Liver (tissue), 9 donors: Measurements from ENCODE around the gene RDH12. TPM values are rescaled to one million over a fixed set of nuclear protein-coding genes. Genes with fewer than 3 reads are reported as not detected.

Experiments used
- DNase-seq: peaks from one replicate; pipeline ENCODE4 v3.0.0-alpha.2; 2017; ENCODE audit warnings: low spot score
- H3K27ac ChIP-seq, 2 donors: one replicate each; pipeline ENCODE4 v1.7.0; 2013; ENCODE audit warnings: inconsistent platforms in 2 of 2, low read length in 2 of 2, control low read depth in 1 of 2, low read depth in 1 of 2, mild to moderate bottlenecking in 1 of 2
- H3K27me3 ChIP-seq, 4 donors: one replicate each; pipeline versions ENCODE4 v1.6.1 to v1.7.0; 2013; ENCODE audit warnings: low read length in 3 of 4, inconsistent platforms in 1 of 4, mild to moderate bottlenecking in 1 of 4, moderate library complexity in 1 of 4; ENCODE audit not compliant: control insufficient read depth in 4 of 4, insufficient read depth in 4 of 4
- H3K36me3 ChIP-seq, 4 donors: one replicate each; pipeline versions ENCODE4 v1.6.1 to v1.7.0; 2013; ENCODE audit warnings: low read length in 3 of 4, mild to moderate bottlenecking in 3 of 4, low read depth in 1 of 4, moderate library complexity in 1 of 4; ENCODE audit not compliant: control insufficient read depth in 4 of 4, insufficient read depth in 3 of 4
- H3K4me1 ChIP-seq, 4 donors: one replicate each; pipeline versions ENCODE4 v1.6.1 to v1.7.0; 2013; ENCODE audit warnings: low read length in 3 of 4, mild to moderate bottlenecking in 3 of 4, moderate library complexity in 1 of 4; ENCODE audit not compliant: control insufficient read depth in 4 of 4, insufficient read depth in 4 of 4
- H3K4me3 ChIP-seq, 3 donors: one replicate each; pipeline versions ENCODE4 v1.6.1 to v1.7.0; 2013; ENCODE audit warnings: low read length in 3 of 3, control low read depth in 1 of 3, low read depth in 1 of 3, mild to moderate bottlenecking in 1 of 3
- H3K9ac ChIP-seq, 2 donors: one replicate each; pipeline ENCODE4 v1.7.0; 2013; ENCODE audit warnings: low read length in 2 of 2, mild to moderate bottlenecking in 2 of 2, moderate library complexity in 2 of 2, control low read depth in 1 of 2, low read depth in 1 of 2
- H3K9me3 ChIP-seq, 4 donors: one replicate each; pipeline versions ENCODE4 v1.6.1 to v1.7.0; 2013; ENCODE audit warnings: low read length in 3 of 4; ENCODE audit not compliant: control insufficient read depth in 4 of 4
- CTCF ChIP-seq: fragments of 150-350 bp; IDR thresholded peaks from 2 replicates; pipeline ENCODE4 v1.5.1; 2017; ENCODE audit warnings: improper control_type of control experiment, low read depth, low read length; ENCODE audit not compliant: missing input control
- EGR1 ChIP-seq, 2 donors: IDR thresholded peaks; 2 replicates each; pipeline ENCODE4 v1.6.1; 2016 to 2018; ENCODE audit warnings: antibody characterized with exemption in 2 of 2, low read depth in 2 of 2
- FOXA1 ChIP-seq: IDR thresholded peaks from 2 replicates; pipeline ENCODE4 v1.6.1; 2016; ENCODE audit warnings: antibody characterized with exemption
- FOXA2 ChIP-seq: IDR thresholded peaks from 2 replicates; pipeline ENCODE4 v1.6.1; 2016; ENCODE audit warnings: antibody characterized with exemption
- GABPA ChIP-seq, 2 donors: IDR thresholded peaks in 1 of 2; conservative IDR thresholded peaks in 1 of 2; 2 replicates each; pipeline ENCODE4 v1.6.1; 2016; ENCODE audit warnings: antibody characterized with exemption in 2 of 2, mild to moderate bottlenecking in 1 of 2, moderate library complexity in 1 of 2
- HNF4G ChIP-seq: IDR thresholded peaks from 2 replicates; pipeline ENCODE4 v1.6.1; 2016; ENCODE audit warnings: antibody characterized with exemption
- JUND ChIP-seq, 2 donors: IDR thresholded peaks; 2 replicates each; pipeline ENCODE4 v1.6.1; 2016; ENCODE audit warnings: antibody characterized with exemption in 2 of 2
- NR2F2 ChIP-seq: IDR thresholded peaks from 2 replicates; pipeline ENCODE4 v1.6.1; 2016; ENCODE audit warnings: antibody characterized with exemption
- RAD21 ChIP-seq, 2 donors: IDR thresholded peaks; 2 replicates each; pipeline ENCODE4 v1.6.1; 2016; ENCODE audit warnings: antibody characterized with exemption in 2 of 2, mild to moderate bottlenecking in 2 of 2
- REST ChIP-seq: IDR thresholded peaks from 2 replicates; pipeline ENCODE4 v1.6.1; 2016; ENCODE audit warnings: antibody characterized with exemption, mild to moderate bottlenecking
- RXRA ChIP-seq, 2 donors: IDR thresholded peaks; 2 replicates each; pipeline ENCODE4 v1.6.1; 2017 to 2018; ENCODE audit warnings: antibody characterized with exemption in 2 of 2, mild to moderate bottlenecking in 1 of 2
- SP1 ChIP-seq: IDR thresholded peaks from 2 replicates; pipeline ENCODE4 v1.6.1; 2018; ENCODE audit warnings: antibody characterized with exemption, mild to moderate bottlenecking
- TAF1 ChIP-seq: conservative IDR thresholded peaks from 2 replicates; pipeline ENCODE4 v1.6.1; 2016; ENCODE audit warnings: antibody characterized with exemption, mild to moderate bottlenecking
- YY1 ChIP-seq: IDR thresholded peaks from 2 replicates; pipeline ENCODE4 v1.6.1; 2016; ENCODE audit warnings: antibody characterized with exemption, mild to moderate bottlenecking
- ZBTB33 ChIP-seq: IDR thresholded peaks from 2 replicates; pipeline ENCODE4 v1.6.1; 2016; ENCODE audit warnings: antibody characterized with exemption
- WGBS: extraction: QIAGEN DNeasy Blood & Tissue Kit; methylation state at CpG from one replicate; pipeline ENCODE4 v1.1.7; 2013; 5-methylcytosine and 5-hydroxymethylcytosine counted together
- polyA plus RNA-seq, 2 donors: library from polyadenylated mRNA; stranded (reverse) in 1 of 2; unstranded in 1 of 2; fragments of 200-250 nt in 1 of 2; fragments of >200 nt in 1 of 2; fragmentation: Nextera tagmentation in 1 of 2; extraction: Ambion mirVana in 1 of 2; gene quantifications; one replicate each; pipeline versions ENCODE4 v1.2.1 to v1.2.3, GENCODE V29; 2013 to 2015
- total RNA-seq, 2 donors: library from RNA; depleted of rRNA; stranded (reverse); fragments of >200 nt; gene quantifications; one replicate each; pipeline ENCODE4 v1.2.3, GENCODE V29; 2014
- TF ChIP-seq, protein P1 (sequence below): IDR thresholded peaks from 2 replicates; pipeline ENCODE4 v1.6.1; 2016; ENCODE audit warnings: antibody characterized with exemption
- TF ChIP-seq, protein P2 (sequence below): IDR thresholded peaks from 2 replicates; pipeline ENCODE4 v1.6.1; 2016; ENCODE audit warnings: antibody characterized with exemption
- donor health status: healthy.
- donor health status: healthy.
- donor health status: healthy.
- donor health status: healthy.
- donor health status: healthy.

Gene RDH12
- total and polyA plus RNA-seq, 4 donors: 0.09 to 3.4 (median 0.91) TPM

- Histone ChIP-seq H3K36me3 (no peaks in the 10 kb centered on the region), H3K27ac (no peak overlapping the region), H3K9me3 (no peaks in the 10 kb centered on the region), H3K4me1 (peaks cover 0 to 4% (median 0%) of the 10 kb centered on the region in 4 donors), H3K9ac (no peak overlapping the region), H3K4me3 (no peak overlapping the region), H3K27me3 (no peaks in the 10 kb centered on the region)
- 19% methylated on average over 1 of the region's 1 CpG for WGBS
- TF ChIP-seq FOXA2 (no peak), RXRA (IDR thresholded peaks at IDR 0.05) (no peak), RAD21 (IDR thresholded peaks at IDR 0.05) (peak; percentile 84 to 88), REST (no peak), TAF1 (no peak), SP1 (no peak), YY1 (no peak), GABPA (IDR thresholded peaks at IDR 0.05 in 1 of 2, conservative IDR thresholded peaks at IDR 0.05 in 1 of 2) (no peak), ZBTB33 (no peak), FOXA1 (no peak), EGR1 (IDR thresholded peaks at IDR 0.05; ENCODE audit: low read depth in 2 of 2) (no peak), CTCF (peak; percentile 59)
- no peak for DNase-seq
Observed at GRCh38 chr14:67666750-67667449, 34.8 kb upstream of the RDH12 start.

DNA sequence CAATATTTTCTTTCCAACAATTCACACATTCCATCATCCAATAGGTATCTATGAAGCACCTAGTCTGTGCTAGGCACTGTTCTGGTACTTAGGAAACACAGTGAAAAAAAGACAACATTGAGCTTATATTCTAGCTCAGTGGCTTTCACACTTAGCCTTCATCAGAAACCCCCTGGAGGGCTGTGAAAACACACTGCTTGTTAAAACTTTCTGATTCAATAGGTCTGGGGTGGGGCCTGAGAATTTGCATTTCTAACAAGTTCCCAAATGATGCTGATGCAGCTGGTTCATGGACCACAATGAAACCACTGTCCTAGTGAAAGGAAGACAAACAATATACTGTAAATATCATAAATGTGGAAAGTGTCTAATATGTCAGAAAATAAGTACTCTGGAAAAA lies 33.1 kb upstream of the RDH12 start:
- TF ChIP-seq JUND (IDR thresholded peaks at IDR 0.05) (no peak), YY1 (no peak), GABPA (IDR thresholded peaks at IDR 0.05 in 1 of 2, conservative IDR thresholded peaks at IDR 0.05 in 1 of 2) (no peak), RXRA (IDR thresholded peaks at IDR 0.05) (no peak), SP1 (no peak), REST (no peak), HNF4G (no peak), TAF1 (no peak), RAD21 (IDR thresholded peaks at IDR 0.05) (no peak), EGR1 (IDR thresholded peaks at IDR 0.05; ENCODE audit: low read depth in 2 of 2) (no peak), ZBTB33 (no peak), NR2F2 (no peak), FOXA2 (no peak)
- TF ChIP-seq, protein P1, sequence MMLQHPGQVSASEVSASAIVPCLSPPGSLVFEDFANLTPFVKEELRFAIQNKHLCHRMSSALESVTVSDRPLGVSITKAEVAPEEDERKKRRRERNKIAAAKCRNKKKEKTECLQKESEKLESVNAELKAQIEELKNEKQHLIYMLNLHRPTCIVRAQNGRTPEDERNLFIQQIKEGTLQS: no peak
- TF ChIP-seq, protein P2, sequence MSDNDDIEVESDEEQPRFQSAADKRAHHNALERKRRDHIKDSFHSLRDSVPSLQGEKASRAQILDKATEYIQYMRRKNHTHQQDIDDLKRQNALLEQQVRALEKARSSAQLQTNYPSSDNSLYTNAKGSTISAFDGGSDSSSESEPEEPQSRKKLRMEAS: no peak
- H3K27me3 ChIP-seq: no peaks in the 10 kb centered on the region
- no peaks in the 10 kb centered on the region for H3K36me3 ChIP-seq
- no peak overlapping the region for H3K4me3 ChIP-seq
- H3K4me1 ChIP-seq: peaks cover 3 to 14% (median 10%) of the 10 kb centered on the region in 4 donors
- H3K27ac ChIP-seq: no peak overlapping the region
- no peaks in the 10 kb centered on the region for H3K9me3 ChIP-seq
- H3K9ac ChIP-seq: no peak overlapping the region
- no peak for DNase-seq
